ENCODE data around the gene AOC2. TPM values are rescaled to one million over a fixed set of nuclear protein-coding genes. Genes with fewer than 3 reads are reported as not detected.

AOC2 gene, protein sequence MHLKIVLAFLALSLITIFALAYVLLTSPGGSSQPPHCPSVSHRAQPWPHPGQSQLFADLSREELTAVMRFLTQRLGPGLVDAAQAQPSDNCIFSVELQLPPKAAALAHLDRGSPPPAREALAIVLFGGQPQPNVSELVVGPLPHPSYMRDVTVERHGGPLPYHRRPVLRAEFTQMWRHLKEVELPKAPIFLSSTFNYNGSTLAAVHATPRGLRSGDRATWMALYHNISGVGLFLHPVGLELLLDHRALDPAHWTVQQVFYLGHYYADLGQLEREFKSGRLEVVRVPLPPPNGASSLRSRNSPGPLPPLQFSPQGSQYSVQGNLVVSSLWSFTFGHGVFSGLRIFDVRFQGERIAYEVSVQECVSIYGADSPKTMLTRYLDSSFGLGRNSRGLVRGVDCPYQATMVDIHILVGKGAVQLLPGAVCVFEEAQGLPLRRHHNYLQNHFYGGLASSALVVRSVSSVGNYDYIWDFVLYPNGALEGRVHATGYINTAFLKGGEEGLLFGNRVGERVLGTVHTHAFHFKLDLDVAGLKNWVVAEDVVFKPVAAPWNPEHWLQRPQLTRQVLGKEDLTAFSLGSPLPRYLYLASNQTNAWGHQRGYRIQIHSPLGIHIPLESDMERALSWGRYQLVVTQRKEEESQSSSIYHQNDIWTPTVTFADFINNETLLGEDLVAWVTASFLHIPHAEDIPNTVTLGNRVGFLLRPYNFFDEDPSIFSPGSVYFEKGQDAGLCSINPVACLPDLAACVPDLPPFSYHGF
- total RNA-seq: 0.44 TPM

DNA sequence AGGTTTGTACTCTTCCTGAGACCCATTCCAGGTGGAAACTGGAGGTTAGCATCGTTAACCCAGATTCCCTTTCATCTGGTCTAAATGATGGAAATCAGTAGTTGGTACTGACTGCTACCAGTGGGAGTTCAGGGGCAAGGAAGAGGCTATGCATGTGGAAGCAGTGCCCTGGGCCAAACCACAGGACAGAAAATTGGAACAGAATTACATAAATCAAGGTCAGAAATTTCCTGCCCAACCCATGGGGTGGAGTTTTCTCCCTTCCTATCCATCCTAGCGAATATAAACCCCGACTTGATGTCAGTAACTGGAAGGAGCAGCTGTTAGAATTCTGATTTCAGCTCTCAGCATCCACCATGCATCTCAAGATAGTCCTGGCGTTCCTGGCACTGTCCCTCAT, at the start of gene AOC2:
Gene AOC2, plus strand, starts transcription at position 310 of the 400 bp plus-strand sequence. Its CDS starts 47 bp downstream, at position 357.
- ATAC-seq: no peak

DNA sequence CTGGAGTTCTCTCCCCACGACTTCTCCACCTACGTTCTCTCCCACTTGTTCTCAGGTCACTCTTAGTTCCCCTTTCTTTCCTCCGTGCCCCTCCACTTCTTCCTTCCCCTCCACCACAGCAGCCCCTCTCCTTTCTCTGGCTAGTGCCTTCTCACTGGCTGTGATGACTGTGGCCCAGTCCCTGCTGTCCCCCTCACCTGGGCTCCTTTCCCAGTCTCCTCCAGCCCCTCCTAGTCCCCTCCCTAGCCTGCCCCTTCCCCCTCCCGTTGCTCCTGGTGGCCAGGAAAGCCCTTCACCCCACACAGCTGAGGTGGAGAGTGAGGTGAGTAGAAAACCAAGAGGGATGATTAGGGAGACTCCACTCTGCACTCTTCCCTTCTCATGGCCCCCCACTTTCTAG, 49.3 kb upstream of the AOC2 start:
- no peak for ATAC-seq

DNA sequence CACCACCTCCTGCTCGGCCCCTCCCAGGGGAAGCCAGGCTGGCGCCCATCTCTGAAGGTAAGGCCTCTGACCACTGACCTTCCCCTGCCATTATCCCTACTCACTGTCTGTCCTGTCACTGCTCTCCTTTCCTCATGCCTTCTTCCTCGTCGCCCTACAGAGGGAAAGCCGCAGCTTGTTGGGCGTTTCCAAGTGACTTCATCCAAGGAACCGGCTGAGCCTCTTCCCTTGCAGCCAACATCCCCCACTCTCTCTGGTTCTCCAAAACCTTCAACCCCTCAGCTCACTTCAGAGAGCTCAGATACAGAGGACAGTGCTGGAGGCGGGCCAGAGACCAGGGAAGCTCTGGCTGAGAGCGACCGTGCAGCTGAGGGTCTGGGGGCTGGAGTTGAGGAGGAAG, 48.9 kb upstream of the AOC2 start:
- ATAC-seq: peak; percentile 32

DNA sequence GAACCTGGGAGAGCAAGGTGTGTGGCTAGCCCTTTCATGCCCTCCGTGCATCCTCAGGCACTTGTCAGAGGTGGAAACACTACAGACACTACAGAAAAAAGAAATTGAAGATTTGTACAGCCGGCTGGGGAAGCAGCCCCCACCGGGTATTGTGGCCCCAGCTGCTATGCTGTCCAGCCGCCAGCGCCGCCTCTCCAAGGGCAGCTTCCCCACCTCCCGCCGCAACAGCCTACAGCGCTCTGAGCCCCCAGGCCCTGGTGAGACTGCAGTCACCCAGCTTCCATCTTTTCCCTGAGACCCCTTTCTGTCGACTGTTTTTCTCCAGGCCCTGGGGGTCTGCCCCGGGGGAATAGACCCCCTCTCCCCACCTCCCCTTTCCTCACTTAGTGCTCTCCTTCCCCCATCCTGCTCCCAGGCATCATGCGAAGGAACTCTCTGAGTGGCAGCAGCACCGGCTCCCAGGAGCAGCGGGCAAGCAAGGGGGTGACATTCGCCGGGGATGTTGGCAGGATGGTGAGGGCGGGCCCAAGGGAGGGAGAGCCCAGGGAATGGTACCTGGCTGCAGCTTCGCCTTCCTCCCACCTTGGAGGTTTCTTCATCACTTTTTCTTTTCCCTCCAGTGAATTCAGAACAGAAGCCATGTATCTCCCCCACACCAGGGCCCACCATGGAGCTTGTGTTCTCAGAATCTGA, 48.2 kb upstream of the AOC2 start:
- ATAC-seq: no peak

DNA sequence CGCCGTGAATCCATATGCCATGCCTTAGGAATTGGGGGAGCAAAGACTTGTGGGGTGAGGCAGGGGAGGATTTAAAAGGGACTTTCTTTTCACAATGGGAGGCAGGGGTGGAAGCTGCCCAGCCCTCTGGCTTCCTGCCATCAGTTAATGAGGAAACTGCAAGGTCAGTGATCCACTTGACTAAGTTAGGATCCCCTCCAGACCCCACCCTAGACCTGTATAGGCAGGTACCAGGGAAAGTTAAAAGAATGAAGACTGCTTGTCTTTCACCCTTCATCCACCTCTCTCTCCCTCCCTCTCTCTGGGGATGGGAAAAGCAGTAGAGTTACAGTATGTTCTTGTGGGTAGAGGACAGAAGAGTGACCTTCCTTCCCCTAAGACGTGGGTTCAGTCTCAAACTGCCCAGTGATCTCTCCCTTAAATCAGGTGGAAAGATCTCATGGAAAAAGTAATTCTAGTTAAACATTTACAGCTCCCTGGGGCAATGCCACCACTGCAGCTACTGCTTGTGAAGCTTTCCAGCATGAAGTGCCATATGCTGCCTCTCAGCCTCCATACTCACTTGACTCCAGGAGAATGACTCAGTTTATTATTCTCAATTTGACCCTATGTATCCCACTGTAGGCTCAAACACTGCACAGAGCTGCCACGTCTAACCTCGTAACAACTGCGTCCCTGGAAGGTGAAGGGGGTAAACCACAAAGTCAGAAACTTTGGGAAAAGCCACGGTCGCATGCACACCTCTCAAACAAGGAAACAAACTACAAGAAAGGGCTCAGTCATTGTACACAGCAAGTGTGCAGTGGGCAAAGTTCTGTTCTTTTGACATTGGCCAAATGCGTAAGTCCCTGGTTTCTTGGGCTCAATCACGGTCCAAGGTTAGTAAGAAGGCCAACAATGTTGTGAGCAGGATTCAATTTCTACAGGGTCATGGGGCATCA, 47.0 kb upstream of the AOC2 start:
- ATAC-seq: peak; percentile 71

DNA sequence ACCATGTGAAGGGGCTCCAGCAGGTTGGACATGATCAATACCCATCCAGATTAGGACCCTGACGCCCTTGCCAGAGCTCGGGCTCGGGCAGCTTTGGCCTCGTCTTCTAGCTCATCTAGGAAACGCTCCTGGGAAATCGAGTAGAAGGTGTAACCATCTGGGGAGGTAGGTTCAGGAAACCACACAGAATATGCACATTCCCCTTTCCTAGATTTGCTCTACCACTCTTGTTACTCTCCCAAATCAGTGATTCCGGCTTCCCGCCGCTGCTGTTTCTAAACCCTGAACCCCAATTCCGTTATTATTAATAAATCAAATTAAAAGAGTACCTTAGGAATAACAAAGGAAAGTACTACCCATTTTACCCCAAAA, 46.4 kb upstream of the AOC2 start:
- ATAC-seq: no peak

DNA sequence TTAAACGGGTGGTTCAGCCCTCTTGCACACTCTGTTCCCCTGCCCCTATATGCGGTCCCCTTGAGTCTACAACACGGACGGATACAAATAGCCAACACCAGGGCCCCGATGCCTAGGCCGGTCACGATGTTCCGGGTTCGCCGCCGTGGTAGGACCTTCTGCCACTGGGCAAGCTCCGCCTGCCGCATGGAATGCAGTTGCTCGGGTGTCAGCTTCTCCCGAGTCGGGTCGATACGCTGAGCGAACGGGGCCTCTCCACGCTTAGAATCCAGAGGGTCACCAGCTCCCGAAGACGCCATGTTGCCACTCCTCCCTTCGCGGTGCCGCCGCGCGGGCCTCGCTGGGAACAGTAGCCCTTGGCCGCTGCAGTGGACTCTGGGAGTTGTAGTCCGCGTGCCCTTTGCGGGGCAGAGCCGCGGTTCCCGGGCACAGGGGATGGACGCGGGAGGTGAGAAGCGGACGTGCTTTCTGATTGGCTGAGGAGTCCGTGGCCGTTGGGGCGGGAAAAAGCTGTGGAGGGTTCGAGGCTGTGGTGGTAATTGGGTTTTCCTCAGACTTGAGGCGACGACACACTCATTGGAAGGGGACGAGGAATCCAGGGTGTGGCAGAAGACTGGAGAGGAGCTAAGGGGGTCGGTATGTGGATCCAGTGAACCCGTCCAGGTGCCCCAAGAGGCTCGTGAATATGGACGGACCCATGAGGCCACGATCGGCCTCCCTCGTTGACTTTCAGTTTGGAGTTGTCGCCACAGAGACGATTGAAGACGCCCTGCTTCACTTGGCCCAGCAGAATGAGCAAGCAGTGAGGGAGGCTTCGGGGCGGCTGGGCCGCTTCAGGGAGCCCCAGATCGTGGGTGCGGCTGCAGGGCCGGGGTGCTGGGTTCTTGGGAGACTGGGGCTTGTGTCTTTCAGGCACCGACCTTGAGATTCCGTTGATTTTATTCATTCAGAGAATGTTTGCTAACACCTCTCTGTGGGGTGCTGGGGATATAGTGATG, 45.7 kb upstream of the AOC2 start, which contains the start of the genes CNTD1 and COA3:
Gene CNTD1, plus strand, starts transcription at position 479 of the 998 bp plus-strand sequence. Its CDS starts 207 bp downstream, at position 686.
Gene COA3, minus strand, starts transcription at position 322 of the 998 bp plus-strand sequence. Its CDS starts 23 bp downstream, at position 299.
- ATAC-seq: peak; percentile 75

DNA sequence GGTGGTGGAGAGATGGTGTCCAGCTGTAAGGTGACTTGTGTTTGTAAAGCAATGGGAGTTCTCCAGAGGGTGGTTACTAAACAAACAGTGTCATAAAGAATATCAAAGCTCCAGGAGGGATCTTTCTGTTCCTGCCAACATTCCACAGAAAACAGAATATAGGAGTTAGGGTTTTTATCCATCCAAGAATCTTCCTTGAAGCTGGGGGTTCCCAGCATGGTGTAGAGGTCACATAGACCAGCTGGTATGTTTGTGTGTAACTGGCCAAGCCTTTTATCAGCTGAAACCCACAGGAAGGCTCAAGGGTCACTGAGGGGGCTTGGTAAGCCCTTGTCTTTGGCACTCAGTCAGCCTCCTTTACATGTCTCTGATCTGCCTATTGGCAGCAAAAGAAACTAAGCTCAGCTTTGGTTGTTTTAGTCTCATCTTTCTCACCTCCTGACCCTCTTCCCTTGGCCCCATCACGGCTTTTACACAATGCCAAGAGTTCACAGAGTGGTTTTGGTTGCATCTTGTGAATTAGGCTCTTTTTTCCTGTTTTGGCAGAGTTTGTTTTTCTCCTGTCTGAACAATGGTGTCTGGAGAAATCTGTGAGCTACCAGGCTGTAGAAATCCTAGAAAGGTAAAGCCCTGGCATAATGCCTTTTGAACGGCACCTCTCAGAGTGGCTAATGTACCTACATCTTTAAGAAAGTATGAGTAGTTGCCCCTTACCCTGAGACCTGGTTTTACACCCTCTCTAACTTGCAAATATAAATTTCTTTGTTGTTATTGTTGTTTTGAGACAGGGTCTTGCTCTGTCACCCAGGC, 41.1 kb upstream of the AOC2 start:
- no peak for ATAC-seq

DNA sequence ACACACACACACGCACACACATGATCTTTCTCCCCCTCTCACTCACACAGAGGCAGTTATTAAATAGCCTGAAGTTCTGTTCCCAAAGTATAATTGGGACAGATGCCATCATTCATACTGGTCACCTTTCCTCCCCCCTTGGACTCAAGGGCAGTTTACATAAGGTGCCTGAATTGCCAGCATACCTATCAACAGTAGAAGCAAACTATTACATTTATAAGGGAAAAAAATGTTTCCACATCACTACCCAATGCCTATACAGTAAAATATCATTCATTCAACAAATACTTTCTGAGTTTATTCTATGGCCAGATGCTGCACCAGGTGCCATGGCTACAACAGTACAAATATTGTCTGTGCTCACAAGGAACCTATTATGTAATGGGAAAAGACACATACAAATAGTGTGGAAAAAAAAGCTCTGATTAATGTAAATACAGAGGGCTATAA, 39.4 kb upstream of the AOC2 start:
- no peak for ATAC-seq

DNA sequence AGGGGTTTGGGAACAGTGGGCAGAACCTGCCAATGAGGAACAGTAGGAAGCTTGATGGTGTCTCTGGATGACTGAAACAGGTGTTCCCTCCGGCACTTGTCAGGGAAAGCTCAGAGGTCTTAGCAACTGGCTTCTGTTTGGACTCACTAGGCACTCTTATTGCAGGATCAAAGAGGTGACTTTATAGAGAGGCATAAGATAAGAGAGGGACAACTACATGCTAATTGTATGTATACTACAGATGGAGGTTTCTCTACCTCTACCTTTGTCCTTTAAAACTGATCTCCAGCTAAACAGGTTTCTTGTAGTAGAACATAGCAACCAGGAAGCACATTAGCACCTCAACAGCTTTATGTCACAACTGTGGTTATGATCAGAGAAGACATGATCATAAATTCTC, 38.1 kb upstream of the AOC2 start:
- peak; percentile 55 for ATAC-seq

DNA sequence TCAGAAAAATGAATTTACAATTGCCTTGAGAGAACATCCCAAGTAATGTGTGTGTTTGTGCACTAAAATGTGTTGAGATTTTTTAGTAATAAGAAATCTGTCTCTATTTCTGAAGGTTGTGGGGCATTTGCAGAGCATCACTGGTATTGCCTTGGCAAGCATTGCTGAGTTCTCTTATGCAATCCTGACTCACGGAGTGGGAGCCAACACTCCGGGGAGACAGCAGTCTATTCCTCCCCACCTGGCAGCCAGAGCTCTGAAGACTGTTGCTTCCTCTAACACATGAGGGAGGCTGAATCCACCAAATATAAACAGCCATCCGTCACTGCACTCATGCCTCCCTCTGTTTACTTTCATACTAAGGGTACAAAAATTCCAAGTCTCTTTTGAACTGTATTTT, 35.1 kb upstream of the AOC2 start:
- ATAC-seq: peak; percentile 57

DNA sequence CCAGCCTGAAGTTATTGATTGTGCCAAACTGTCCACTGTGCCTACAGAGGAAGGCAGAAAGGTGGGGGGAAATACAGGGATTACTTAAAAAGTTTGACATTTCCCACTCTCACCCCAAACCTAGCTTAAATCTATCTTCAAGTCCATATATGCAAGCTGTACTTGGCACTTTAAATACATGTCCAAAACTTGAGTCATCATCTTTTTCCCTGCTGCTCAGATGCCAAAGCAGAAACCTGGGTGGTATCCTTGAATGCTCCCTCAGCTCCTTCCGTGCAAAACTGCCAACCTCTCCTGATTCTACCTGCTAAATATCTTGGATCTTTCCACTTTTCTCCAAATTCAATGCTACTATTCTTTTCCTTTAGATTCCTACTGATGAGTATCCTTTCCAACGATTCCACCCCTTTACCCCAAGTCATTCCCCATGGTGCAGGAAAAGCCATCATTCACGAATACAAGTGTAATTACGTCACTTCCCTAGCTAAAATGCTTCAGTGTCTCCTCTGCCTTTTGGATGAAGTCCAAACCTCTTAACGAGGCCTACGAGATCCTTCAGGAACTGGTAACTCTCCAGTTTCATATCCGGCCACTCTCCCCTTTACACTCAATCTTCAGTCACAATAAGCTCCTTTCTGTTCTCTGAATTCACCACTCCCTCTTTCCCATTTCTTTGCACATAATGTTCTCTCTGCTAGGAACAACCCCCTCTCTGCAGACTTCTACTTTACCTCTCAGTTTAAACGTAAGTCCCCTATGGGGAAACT, 29.6 kb upstream of the AOC2 start:
- ATAC-seq: no peak

DNA sequence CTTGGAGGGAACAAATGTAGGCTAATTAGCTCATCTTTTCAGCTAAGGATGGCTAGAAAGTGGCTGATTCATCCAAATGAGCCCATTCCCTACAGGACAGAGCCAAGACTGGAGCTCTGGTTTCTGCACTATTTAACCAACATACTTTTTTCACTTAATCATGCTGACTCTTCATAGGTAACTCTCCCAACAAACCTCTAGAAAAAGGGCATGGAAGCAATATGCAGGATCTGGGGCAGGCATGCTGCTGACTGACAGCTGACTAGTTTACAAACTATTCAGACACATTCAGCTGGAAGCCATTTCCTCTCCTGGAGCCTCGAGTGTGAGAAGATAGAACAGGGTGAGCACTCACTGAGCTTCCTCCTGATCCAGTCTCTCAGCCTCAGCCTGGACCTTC, 26.5 kb upstream of the AOC2 start:
- ATAC-seq: no peak

DNA sequence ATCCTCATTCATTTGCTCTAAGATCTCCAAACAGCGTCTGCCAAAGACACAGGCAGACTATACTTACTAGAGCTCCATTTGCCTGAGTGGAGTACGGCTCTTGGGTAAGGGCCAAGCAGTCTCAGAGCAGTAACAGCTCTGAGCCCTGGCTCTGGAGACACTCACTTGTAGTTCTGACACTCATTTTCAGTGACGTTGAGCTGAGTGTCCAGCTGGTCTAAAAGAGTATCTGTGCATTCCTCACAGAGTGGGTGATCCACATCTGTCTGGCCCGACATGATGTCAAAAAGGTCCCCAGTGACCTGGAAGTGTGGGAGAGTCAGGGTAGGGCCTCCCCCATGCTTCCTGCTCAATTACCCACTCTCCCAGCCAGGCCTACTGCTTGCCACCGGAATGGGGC, 26.0 kb upstream of the AOC2 start:
- ATAC-seq: no peak

DNA sequence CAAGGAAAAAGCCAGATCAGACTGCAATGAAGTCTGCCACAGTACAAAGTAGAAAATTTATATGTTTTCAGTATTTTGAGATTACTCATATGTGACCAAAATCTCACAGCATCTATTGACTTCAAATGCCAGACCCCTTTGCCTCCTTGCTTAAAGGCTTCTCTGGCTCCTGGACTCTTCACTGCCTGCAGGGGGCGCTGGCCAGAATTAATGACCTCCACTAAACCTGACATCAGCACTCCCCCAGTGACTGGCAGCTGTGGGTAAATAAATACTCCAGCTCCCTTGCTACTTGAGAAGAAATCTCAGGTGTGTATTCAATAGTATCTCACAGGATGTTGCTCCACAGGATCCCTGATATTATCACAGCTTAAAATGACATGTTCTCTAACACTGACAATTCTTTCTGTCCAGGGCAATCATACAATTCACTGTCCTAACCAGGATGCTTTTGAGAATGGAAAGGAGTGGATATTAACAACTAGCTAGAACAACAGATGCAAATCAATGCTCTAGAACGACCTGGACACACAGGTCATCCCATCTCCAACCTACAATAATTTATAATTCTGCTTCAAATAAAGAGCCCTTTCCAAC, 24.3 kb upstream of the AOC2 start:
- ATAC-seq: no peak

DNA sequence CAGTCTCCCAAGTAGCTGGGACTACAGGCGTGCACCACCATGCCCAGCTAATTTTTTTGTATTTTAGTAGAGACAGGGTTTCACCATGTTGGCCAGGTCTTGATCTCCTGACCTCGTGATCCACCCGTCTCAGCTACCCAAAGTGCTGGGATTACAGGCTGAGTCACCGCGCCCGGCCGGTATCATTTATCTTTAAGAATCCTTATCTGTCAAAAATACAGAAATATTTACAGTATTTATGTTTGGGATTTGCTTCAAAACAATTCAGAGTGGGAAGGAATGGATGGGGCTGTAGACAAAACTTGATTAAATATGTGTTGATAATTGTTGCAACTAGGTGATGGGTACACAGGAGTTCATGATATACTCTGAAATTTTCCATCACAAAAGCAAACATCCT, 23.2 kb upstream of the AOC2 start:
- no peak for ATAC-seq

DNA sequence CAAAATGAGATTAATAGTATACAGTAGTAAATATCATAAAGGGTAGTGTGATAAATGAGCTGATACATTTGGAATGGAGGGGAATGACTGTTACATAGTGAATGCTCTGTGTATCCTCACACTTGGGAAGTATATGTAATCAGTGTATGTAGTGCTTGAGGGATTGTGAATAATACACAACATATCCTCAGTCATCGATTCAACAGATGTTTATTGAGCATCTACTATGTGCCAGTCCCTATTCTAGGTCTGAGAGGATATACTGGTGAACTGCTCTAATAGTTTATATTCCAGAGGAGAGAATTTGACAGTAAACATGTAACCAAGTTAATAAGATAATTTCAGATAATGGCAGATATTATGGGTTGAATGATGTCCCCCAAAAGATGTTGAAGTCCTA, 16.9 kb upstream of the AOC2 start:
- ATAC-seq: no peak

DNA sequence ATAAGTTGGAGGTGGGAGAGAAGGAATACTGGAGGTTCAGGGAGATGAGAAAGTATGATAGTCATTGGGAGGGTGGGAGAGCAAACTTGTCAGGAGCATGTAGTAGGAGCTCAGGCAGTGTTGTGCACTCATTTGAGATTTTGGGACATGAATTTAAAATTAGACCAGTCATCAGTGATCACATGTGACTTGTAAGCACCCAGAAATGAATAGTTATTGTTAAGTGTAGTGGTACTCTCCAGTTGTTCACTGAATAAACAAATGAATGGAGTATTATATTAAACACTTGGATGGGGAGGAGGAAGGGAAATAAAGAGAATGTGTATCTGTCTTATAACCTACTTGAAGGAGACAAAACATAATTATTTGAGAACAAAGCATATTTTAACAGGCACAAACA, 13.4 kb upstream of the AOC2 start:
- ATAC-seq: no peak
